Mesenchymal stem cell (in vitro differentiated cells and primary cell): ENCODE results near the gene BCKDK.
"Not testable (repeated sequence)": the region's sequence is repeated elsewhere in the genome, so short reads cannot be mapped to it uniquely, and the experiment has no call there.

Experiments used
- DNase-seq: peaks from one replicate; pipeline ENCODE4 v3.0.0-alpha.2; 2013
- H2AFZ ChIP-seq: one replicate; pipeline ENCODE4 v1.6.1; 2013; ENCODE audit warnings: low read depth, mild to moderate bottlenecking, control low read depth, inconsistent platforms, low read length, moderate library complexity
- H2AK5ac ChIP-seq: 2 replicates; pipeline ENCODE4 v1.6.1; 2013; ENCODE audit warnings: low read length, moderate library complexity, mild to moderate bottlenecking, inconsistent platforms; ENCODE audit not compliant: severe bottlenecking
- H2BK120ac ChIP-seq: one replicate; pipeline ENCODE4 v1.6.1; 2013; ENCODE audit warnings: low read depth, mild to moderate bottlenecking, inconsistent platforms, low read length, moderate library complexity
- H2BK12ac ChIP-seq, 2 experiments: one replicate each; pipeline ENCODE4 v1.6.1; 2013; ENCODE audit warnings: inconsistent platforms in 2 of 2, low read length in 2 of 2, mild to moderate bottlenecking in 2 of 2, moderate library complexity in 2 of 2, control low read depth in 1 of 2
- H2BK15ac ChIP-seq: one replicate; pipeline ENCODE4 v1.6.1; 2013; ENCODE audit warnings: mild to moderate bottlenecking, low read depth, inconsistent platforms; ENCODE audit not compliant: poor library complexity, severe bottlenecking
- H2BK5ac ChIP-seq: 2 replicates; pipeline ENCODE4 v1.6.1; 2013; ENCODE audit warnings: low read depth, mild to moderate bottlenecking, low read length, control low read depth, inconsistent platforms; ENCODE audit not compliant: poor library complexity, severe bottlenecking
- H3K14ac ChIP-seq, 2 experiments: one replicate each; pipeline ENCODE4 v1.6.1; 2013; ENCODE audit warnings: inconsistent platforms in 2 of 2, low read length in 2 of 2, control low read depth in 1 of 2, mild to moderate bottlenecking in 1 of 2, moderate library complexity in 1 of 2
- H3K18ac ChIP-seq, 2 experiments: one replicate each; pipeline ENCODE4 v1.6.1; 2013; ENCODE audit warnings: inconsistent platforms in 2 of 2, low read length in 2 of 2, control low read depth in 1 of 2, low read depth in 1 of 2, mild to moderate bottlenecking in 1 of 2
- H3K23ac ChIP-seq, 2 experiments: one replicate each; pipeline ENCODE4 v1.6.1; 2013; ENCODE audit warnings: inconsistent platforms in 2 of 2, low read length in 2 of 2, mild to moderate bottlenecking in 2 of 2, moderate library complexity in 2 of 2, control low read depth in 1 of 2
- H3K27ac ChIP-seq: 2 replicates; pipeline ENCODE4 v1.5.1; 2013; ENCODE audit warnings: mild to moderate bottlenecking, moderate library complexity, low read length, control low read depth, inconsistent platforms; ENCODE audit not compliant: poor library complexity, severe bottlenecking
- H3K27me3 ChIP-seq, 2 experiments: 2 replicates each; pipeline versions ENCODE4 v1.6.1 to v1.7.0; 2013; ENCODE audit warnings: low read length in 2 of 2, mild to moderate bottlenecking in 2 of 2, moderate library complexity in 2 of 2, control low read depth in 1 of 2, inconsistent platforms in 1 of 2; ENCODE audit not compliant: control insufficient read depth in 1 of 2, insufficient read depth in 1 of 2
- H3K36me3 ChIP-seq, 2 experiments: 2 replicates each; pipeline versions ENCODE4 v1.6.1 to v1.7.0; 2013; ENCODE audit warnings: low read length in 2 of 2, control low read depth in 1 of 2, inconsistent platforms in 1 of 2, low read depth in 1 of 2, mild to moderate bottlenecking in 1 of 2; ENCODE audit not compliant: insufficient read depth in 2 of 2, control insufficient read depth in 1 of 2
- H3K4ac ChIP-seq, 2 experiments: one replicate each; pipeline ENCODE4 v1.6.1; 2013; ENCODE audit warnings: inconsistent platforms in 2 of 2, low read length in 2 of 2, mild to moderate bottlenecking in 2 of 2, moderate library complexity in 2 of 2, control low read depth in 1 of 2, low read depth in 1 of 2
- H3K4me1 ChIP-seq: 2 replicates; pipeline ENCODE4 v1.6.1; 2013; ENCODE audit warnings: low read depth, low read length, control low read depth; ENCODE audit not compliant: control insufficient read depth, insufficient read depth
- H3K4me2 ChIP-seq: 2 replicates; pipeline ENCODE4 v1.6.1; 2013; ENCODE audit warnings: low read length, mild to moderate bottlenecking, inconsistent platforms; ENCODE audit not compliant: poor library complexity, severe bottlenecking
- H3K4me3 ChIP-seq, 2 experiments: 2 replicates each; pipeline versions ENCODE4 v1.5.1 to v1.7.0; 2013; ENCODE audit warnings: low read length in 2 of 2, mild to moderate bottlenecking in 2 of 2, control low read depth in 1 of 2, low read depth in 1 of 2; ENCODE audit not compliant: insufficient read depth in 1 of 2
- H3K79me1 ChIP-seq: replicated peaks from 2 replicates; pipeline ENCODE4 v1.6.1; 2013; ENCODE audit warnings: mild to moderate bottlenecking, control low read depth, low read length, inconsistent platforms; ENCODE audit not compliant: poor library complexity, severe bottlenecking
- H3K9ac ChIP-seq: 2 replicates; pipeline ENCODE4 v1.7.0; 2013; ENCODE audit warnings: mild to moderate bottlenecking, low read length, moderate library complexity
- H3K9me3 ChIP-seq: 2 replicates; pipeline ENCODE4 v1.7.0; 2013; ENCODE audit warnings: mild to moderate bottlenecking, low read length; ENCODE audit not compliant: control insufficient read depth
- H4K8ac ChIP-seq: one replicate; pipeline ENCODE4 v1.6.1; 2013; ENCODE audit warnings: inconsistent platforms, mild to moderate bottlenecking, low read length, moderate library complexity
- H4K91ac ChIP-seq: one replicate; pipeline ENCODE4 v1.6.1; 2013; ENCODE audit warnings: mild to moderate bottlenecking, low read length, inconsistent platforms
- WGBS: methylation state at CpG from one replicate; pipeline ENCODE4 v1.1.7; 2013; ENCODE audit warnings: mixed read lengths; 5-methylcytosine and 5-hydroxymethylcytosine counted together

Gene BCKDK

GRCh38 chr16:31135535-31136286 lies 27.5 kb downstream of the BCKDK start, which contains the start of gene PRSS8:
Gene PRSS8, minus strand, starts transcription at chr16:31135727. Its CDS starts 229 bp downstream, at chr16:31135498.
- peak within 1 kb of the TSS in 1 of 2 experiments; percentile 30 for H3K4ac ChIP-seq
- H3K23ac ChIP-seq = no peak within 1 kb of the TSS
- H3K14ac ChIP-seq = no peak within 1 kb of the TSS
- DNase-seq = no peak
- H3K9me3 ChIP-seq = no peaks in the 10 kb centered on the region
- H2AFZ ChIP-seq = no peak within 1 kb of the TSS
- H3K4me3 ChIP-seq = no peak within 1 kb of the TSS
- peak within 1 kb of the TSS; percentile 49 for H4K8ac ChIP-seq
- H3K4me1 ChIP-seq = peaks cover 19% of the 10 kb centered on the region
- no peaks in the 10 kb centered on the region for H3K79me1 ChIP-seq
- H3K4me2 ChIP-seq = no peak within 1 kb of the TSS
- no peak within 1 kb of the TSS for H2BK12ac ChIP-seq
- H3K27ac ChIP-seq = no peak within 1 kb of the TSS
- H3K27me3 ChIP-seq = peaks cover 8 to 13% of the 10 kb centered on the region in 2 experiments
- H3K9ac ChIP-seq = no peak within 1 kb of the TSS
- H2BK5ac ChIP-seq = no peak within 1 kb of the TSS
- no peak within 1 kb of the TSS for H4K91ac ChIP-seq
- no peak within 1 kb of the TSS for H2BK120ac ChIP-seq
- H2AK5ac ChIP-seq = no peak within 1 kb of the TSS
- H3K36me3 ChIP-seq = peaks cover 6 to 28% of the 10 kb centered on the region in 2 experiments
- H3K18ac ChIP-seq = no peak within 1 kb of the TSS
- no peak within 1 kb of the TSS for H2BK15ac ChIP-seq
- 37% methylated on average over 20 of the region's 22 CpGs for WGBS

DNA sequence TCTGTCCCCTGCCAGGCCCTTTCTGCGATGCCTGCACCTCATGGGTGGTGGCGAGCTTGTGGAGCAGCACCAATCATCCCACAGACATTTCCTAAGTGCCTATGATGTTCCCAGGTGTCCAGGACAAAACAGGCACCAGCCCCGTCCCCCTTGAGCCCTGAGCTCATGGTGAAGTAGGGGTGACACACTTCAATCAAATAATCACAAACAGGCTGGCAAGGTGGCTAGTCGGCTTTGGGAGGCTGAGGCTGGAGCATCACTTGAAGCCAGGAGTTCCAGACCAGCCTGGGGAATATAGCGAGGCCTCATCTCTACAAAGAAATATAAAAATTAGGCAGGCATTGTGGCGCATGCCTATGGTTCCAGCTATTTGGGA lies 28.1 kb downstream of the BCKDK start:
- Histone ChIP-seq H2BK5ac (no peak overlapping the region), H3K4me2 (no peak overlapping the region), H2BK12ac (no peak overlapping the region), H3K4me3 (no peak overlapping the region), H3K4me1 (peaks cover 22% of the 10 kb centered on the region), H3K9me3 (no peaks in the 10 kb centered on the region), H3K27ac (no peak overlapping the region), H2BK15ac (no peak overlapping the region), H3K23ac (no peak overlapping the region), H3K27me3 (peaks cover 8 to 13% of the 10 kb centered on the region in 2 experiments), H4K91ac (no peak overlapping the region), H4K8ac (no peak overlapping the region), H2AK5ac (no peak overlapping the region), H3K9ac (no peak overlapping the region), H2BK120ac (no peak overlapping the region), H3K36me3 (peaks cover 2 to 22% of the 10 kb centered on the region in 2 experiments), H3K18ac (no peak overlapping the region), H2AFZ (no peak overlapping the region), H3K4ac (no peak overlapping the region), H3K14ac (no peak overlapping the region), H3K79me1 (no peaks in the 10 kb centered on the region)
- DNase-seq = no peak
- whole genome bisulfite sequencing = 91% methylated on average over 6 of the region's 6 CpGs

DNA sequence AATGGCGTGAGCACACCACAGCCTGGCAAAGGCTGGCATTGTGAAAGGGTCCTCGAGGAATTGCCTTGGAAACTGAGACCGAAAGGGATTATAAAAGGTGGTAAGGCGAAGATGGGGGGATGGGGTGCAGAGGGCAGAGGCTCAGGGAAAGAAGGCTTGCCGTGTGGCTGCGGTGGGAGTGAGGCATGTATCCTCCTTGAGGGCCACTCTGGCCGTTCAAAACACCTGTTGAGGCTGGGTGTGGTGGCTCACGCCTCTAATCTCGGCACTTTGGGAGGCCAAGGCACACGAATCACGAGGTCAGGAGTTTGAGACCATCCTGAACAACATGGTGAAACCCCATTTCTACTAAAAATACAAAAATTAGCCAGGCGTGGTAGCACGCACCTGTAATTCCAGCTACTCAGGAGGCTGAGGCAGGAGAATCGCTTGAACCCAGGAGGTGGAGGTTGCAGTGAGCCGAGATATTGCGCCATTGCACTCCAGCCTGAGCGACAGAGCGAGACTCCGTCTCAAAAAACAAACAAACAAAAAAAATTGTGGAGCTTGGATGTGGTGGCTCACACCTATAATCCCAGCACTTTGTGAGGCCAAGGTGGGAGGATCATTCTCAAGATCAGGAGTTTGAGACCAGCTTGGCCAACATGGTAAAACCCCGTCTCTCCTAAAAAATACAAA lies 28.8 kb downstream of the BCKDK start:
- WGBS = 95% methylated on average over 20 of the region's 20 CpGs
- not testable (repeated sequence) for H3K4ac ChIP-seq, H2AFZ ChIP-seq, DNase-seq, H3K23ac ChIP-seq, H2BK12ac ChIP-seq, H3K4me2 ChIP-seq, H3K18ac ChIP-seq, H4K8ac ChIP-seq, H3K14ac ChIP-seq, H3K27ac ChIP-seq, H3K9me3 ChIP-seq, H2BK15ac ChIP-seq, H3K9ac ChIP-seq, H3K4me3 ChIP-seq, H4K91ac ChIP-seq, H2BK5ac ChIP-seq, H3K79me1 ChIP-seq, H2BK120ac ChIP-seq, H2AK5ac ChIP-seq
- Histone ChIP-seq H3K27me3 (peaks cover 8 to 13% of the 10 kb centered on the region in 2 experiments), H3K4me1 (peaks cover 27% of the 10 kb centered on the region), H3K36me3 (peaks cover 0 to 15% of the 10 kb centered on the region in 2 experiments)
